Endodermal cell (in vitro differentiated cells): ENCODE measurements around the gene CATSPERB. TPM values are rescaled to one million over a fixed set of nuclear protein-coding genes. Genes with fewer than 3 reads are reported as not detected.
A peak's percentile ranks its signal among the peaks of the same experiment; 100 is the strongest.

ENCODE experiments used
- DNase-seq: peaks from one replicate; pipeline ENCODE4 v3.0.0-alpha.2; 2017
- H3K27ac ChIP-seq: 2 replicates; pipeline ENCODE4 v1.5.1; 2013; ENCODE audit warnings: mild to moderate bottlenecking, low read depth, low read length, moderate library complexity
- H3K27me3 ChIP-seq: 2 replicates; pipeline ENCODE4 v1.6.1; 2013; ENCODE audit warnings: mild to moderate bottlenecking, low read length, moderate library complexity; ENCODE audit not compliant: insufficient read depth, control insufficient read depth, poor library complexity, severe bottlenecking
- H3K36me3 ChIP-seq: 2 replicates; pipeline ENCODE4 v1.7.0; 2013; ENCODE audit warnings: mild to moderate bottlenecking, low read length, moderate library complexity; ENCODE audit not compliant: control insufficient read depth, insufficient read depth
- H3K4me1 ChIP-seq: one replicate; pipeline ENCODE4 v1.7.0; 2013; ENCODE audit warnings: low read length; ENCODE audit not compliant: control insufficient read depth, insufficient read depth
- H3K4me3 ChIP-seq: 2 replicates; pipeline ENCODE4 v1.5.1; 2013; ENCODE audit warnings: mild to moderate bottlenecking, low read length, moderate library complexity
- H3K9ac ChIP-seq: 2 replicates; pipeline ENCODE4 v1.6.1; 2013; ENCODE audit warnings: mild to moderate bottlenecking, low read length, moderate library complexity; ENCODE audit not compliant: poor library complexity, severe bottlenecking; ENCODE audit errors: extremely low read depth
- H3K9me3 ChIP-seq: 2 replicates; pipeline ENCODE4 v1.6.1; 2013; ENCODE audit warnings: mild to moderate bottlenecking, low read length, moderate library complexity; ENCODE audit not compliant: control insufficient read depth
- H3K27ac Mint-ChIP-seq: 2 replicates; pipeline ENCODE4 v1.8.0; 2020; ENCODE audit warnings: mixed read lengths
- H3K27me3 Mint-ChIP-seq: 2 replicates; pipeline ENCODE4 v1.8.0; 2021; ENCODE audit warnings: mild to moderate bottlenecking, mixed read lengths; ENCODE audit not compliant: insufficient read depth
- H3K36me3 Mint-ChIP-seq: 2 replicates; pipeline ENCODE4 v1.8.0; 2020; ENCODE audit warnings: low read depth, mixed read lengths
- H3K4me1 Mint-ChIP-seq: 2 replicates; pipeline ENCODE4 v1.8.0; 2020; ENCODE audit warnings: mixed read lengths
- H3K4me3 Mint-ChIP-seq: 2 replicates; pipeline ENCODE4 v1.8.0; 2020; ENCODE audit warnings: mild to moderate bottlenecking, moderate library complexity, mixed read lengths
- H3K9me3 Mint-ChIP-seq: 2 replicates; pipeline ENCODE4 v1.8.0; 2020; ENCODE audit warnings: mild to moderate bottlenecking, mixed read lengths
- WGBS, 2 experiments: methylation state at CpG; one replicate each; pipeline versions ENCODE4 v1.1.5 to v1.1.7; 2013; ENCODE audit warnings: missing lambda C conversion rate in 2 of 2, mixed read lengths in 1 of 2; ENCODE audit not compliant: insufficient coverage in 1 of 2, insufficient read length in 1 of 2; 5-methylcytosine and 5-hydroxymethylcytosine counted together
- total RNA-seq, 2 donors: library from RNA; stranded (reverse); fragmentation: NEBNext Ultra II Directional in 1 of 2; extraction: Animal tissue kit (Norgen Biotek cat#: 25700) in 1 of 2; gene quantifications; 2 replicates in 1 of 2; 3 replicates in 1 of 2; pipeline ENCODE4 v1.2.1, GENCODE V29; 2021
- TF ChIP-seq, protein P1 (sequence below): fragments of 200-600 bp; sonication (generic); conservative IDR thresholded peaks from 2 replicates; pipeline ENCODE4 v1.5.0; 2021; ENCODE audit warnings: antibody characterized with exemption, mild to moderate bottlenecking

The CATSPERB gene
- total RNA-seq, 2 donors from 2014 or later = 0.64 TPM; not detected in 1

DNA sequence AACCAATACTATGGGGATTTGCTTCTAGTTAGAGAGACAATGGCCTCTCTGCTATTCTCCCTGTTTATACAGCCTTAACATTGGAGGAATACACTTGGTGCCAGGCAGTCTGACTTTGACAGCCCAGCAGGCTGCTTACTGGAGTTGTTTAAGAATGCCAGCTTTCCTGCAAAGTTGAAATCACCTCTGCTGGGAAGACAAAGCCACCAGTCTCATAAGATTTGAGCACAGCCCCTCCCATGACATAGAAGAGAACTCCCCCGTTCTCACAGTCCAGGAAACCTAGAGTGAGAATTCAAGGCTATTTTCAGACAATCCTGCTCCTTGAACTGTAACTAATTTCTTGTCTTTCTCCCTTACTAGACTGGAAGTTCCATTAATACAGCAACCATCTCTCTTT lies 21.1 kb upstream of the CATSPERB start:
- H3K36me3 ChIP-seq = no peaks in the 10 kb centered on the region
- WGBS, 2 experiments = 86 to 88% methylated on average over 1 of the region's 1 CpG
- TF ChIP-seq, protein P1, sequence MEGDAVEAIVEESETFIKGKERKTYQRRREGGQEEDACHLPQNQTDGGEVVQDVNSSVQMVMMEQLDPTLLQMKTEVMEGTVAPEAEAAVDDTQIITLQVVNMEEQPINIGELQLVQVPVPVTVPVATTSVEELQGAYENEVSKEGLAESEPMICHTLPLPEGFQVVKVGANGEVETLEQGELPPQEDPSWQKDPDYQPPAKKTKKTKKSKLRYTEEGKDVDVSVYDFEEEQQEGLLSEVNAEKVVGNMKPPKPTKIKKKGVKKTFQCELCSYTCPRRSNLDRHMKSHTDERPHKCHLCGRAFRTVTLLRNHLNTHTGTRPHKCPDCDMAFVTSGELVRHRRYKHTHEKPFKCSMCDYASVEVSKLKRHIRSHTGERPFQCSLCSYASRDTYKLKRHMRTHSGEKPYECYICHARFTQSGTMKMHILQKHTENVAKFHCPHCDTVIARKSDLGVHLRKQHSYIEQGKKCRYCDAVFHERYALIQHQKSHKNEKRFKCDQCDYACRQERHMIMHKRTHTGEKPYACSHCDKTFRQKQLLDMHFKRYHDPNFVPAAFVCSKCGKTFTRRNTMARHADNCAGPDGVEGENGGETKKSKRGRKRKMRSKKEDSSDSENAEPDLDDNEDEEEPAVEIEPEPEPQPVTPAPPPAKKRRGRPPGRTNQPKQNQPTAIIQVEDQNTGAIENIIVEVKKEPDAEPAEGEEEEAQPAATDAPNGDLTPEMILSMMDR = no peak
- no peaks in the 10 kb centered on the region for H3K9me3 ChIP-seq
- Mint-ChIP-seq H3K4me3 (no peak overlapping the region), H3K27ac (peak overlapping the region; percentile 42), H3K4me1 (peaks cover 19% of the 10 kb centered on the region), H3K36me3 (no peaks in the 10 kb centered on the region), H3K9me3 (no peaks in the 10 kb centered on the region), H3K27me3 (no peaks in the 10 kb centered on the region)
- H3K27ac ChIP-seq = no peak overlapping the region
- DNase-seq = no peak
- no peaks in the 10 kb centered on the region for H3K27me3 ChIP-seq
- no peak overlapping the region for H3K4me3 ChIP-seq
- H3K9ac ChIP-seq = no peak overlapping the region
- H3K4me1 ChIP-seq = peaks cover 6% of the 10 kb centered on the region

DNA sequence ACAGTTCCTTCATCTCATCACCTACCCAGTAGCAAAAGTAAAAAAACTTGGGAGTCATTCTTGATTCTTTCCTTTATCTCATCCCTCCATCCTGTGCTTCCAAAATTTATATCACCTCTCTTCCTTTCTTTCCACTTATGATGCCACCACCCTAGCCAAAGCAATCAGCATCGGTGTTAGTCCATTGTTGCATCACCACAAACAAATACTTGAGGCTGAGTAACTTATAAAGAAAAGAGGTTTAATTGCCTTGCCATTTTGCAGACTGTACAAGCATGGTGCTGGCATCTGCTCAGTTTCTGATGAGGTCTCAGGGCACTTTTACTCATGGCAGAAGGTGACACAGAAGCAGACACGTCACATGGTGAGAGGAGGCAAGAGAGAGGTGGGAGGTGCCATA lies 19.8 kb upstream of the CATSPERB start:
- no peak for DNase-seq
- H3K4me1 Mint-ChIP-seq = peaks cover 19% of the 10 kb centered on the region
- H3K9me3 Mint-ChIP-seq = no peaks in the 10 kb centered on the region
- TF ChIP-seq, protein P1 = no peak
- Histone ChIP-seq H3K9me3 (no peaks in the 10 kb centered on the region), H3K9ac (no peak overlapping the region), H3K4me3 (no peak overlapping the region), H3K4me1 (peaks cover 6% of the 10 kb centered on the region), H3K27ac (no peak overlapping the region), H3K27me3 (no peaks in the 10 kb centered on the region), H3K36me3 (no peaks in the 10 kb centered on the region)
- no peak overlapping the region for H3K4me3 Mint-ChIP-seq
- 97 to 100% methylated on average over 1 to 2 of the region's 2 CpGs for WGBS, 2 experiments
- H3K27ac Mint-ChIP-seq = no peak overlapping the region
- no peaks in the 10 kb centered on the region for H3K27me3 Mint-ChIP-seq
- H3K36me3 Mint-ChIP-seq = no peaks in the 10 kb centered on the region

DNA sequence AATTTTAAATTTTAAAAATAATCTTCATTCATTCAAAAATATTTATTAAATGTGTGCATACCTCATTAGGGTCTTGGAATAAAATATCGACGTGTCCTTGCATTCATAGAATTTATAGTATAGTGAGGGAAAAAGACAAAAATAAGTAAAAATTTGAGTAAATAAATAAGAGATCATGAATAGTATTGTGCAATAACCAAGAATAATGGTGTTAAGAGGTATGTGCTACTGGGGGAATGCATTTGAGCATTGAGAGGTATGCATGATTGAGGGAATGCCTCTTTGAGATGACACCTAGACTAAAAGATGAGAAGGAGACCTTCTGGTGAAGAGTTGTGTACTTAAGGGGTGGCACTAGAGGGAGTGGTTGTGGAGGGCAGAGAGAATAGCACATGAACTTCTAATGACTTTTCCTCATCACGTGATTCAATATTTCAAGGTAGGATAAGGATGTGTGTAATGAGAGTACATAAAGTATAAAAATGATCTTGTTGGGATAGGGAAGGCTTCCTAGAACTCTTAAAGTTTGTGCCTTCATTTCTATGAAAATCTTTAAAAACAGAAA lies 18.8 kb upstream of the CATSPERB start:
- no peaks in the 10 kb centered on the region for H3K36me3 ChIP-seq
- TF ChIP-seq, protein P1 = no peak
- no peak overlapping the region for H3K27ac ChIP-seq
- H3K4me3 ChIP-seq = no peak overlapping the region
- Mint-ChIP-seq H3K4me1 (peaks cover 19% of the 10 kb centered on the region), H3K36me3 (no peaks in the 10 kb centered on the region), H3K27ac (no peak overlapping the region), H3K9me3 (no peaks in the 10 kb centered on the region), H3K4me3 (no peak overlapping the region), H3K27me3 (no peaks in the 10 kb centered on the region)
- H3K27me3 ChIP-seq = no peaks in the 10 kb centered on the region
- no peaks in the 10 kb centered on the region for H3K9me3 ChIP-seq
- no peak overlapping the region for H3K9ac ChIP-seq
- 92 to 96% methylated on average over 3 of the region's 3 CpGs for WGBS, 2 experiments
- H3K4me1 ChIP-seq = peaks cover 6% of the 10 kb centered on the region
- no peak for DNase-seq
